Measurements from ENCODE around the gene NR4A1.

NR4A1 gene

GRCh38 chr12:52007158-52007921 lies 43.9 kb upstream of the NR4A1 start:
- Histone ChIP-seq H3K4me3 (peak overlapping the region; percentile 79 to 96 (median 92)), H3K9ac (peak overlapping the region; percentile 86 to 97 (median 93)), H3K4me2 (peak overlapping the region; percentile 92 to 99 (median 97)), H3K27me3 (peaks cover 0 to 27% (median 20%) of the 10 kb centered on the region in 11 experiments; a peak in 15 of 22 replicates), H3K27ac (peak overlapping the region; percentile 77 to 92 (median 86)), H4K20me1 (peaks cover 7 to 83% (median 48%) of the 10 kb centered on the region in 11 experiments; a peak in 19 of 22 replicates), H3K4me1 (peaks cover 71 to 80% (median 79%) of the 10 kb centered on the region in 10 experiments), H3K36me3 (peaks cover 18 to 38% (median 22%) of the 10 kb centered on the region in 11 experiments), H3K9me3 (replicated peaks in 1 of 11) (no peaks in the 10 kb centered on the region)
- no peak for TF ChIP-seq Cebpa-rat (IDR thresholded peaks at IDR 0.05)

- peak overlapping the region; percentile 92 to 99 (median 97) for H3K4me2 ChIP-seq
- H3K9ac ChIP-seq: peak overlapping the region; percentile 86 to 97 (median 93)
- peaks cover 64 to 73% (median 72%) of the 10 kb centered on the region in 10 experiments for H3K4me1 ChIP-seq
- peak overlapping the region; percentile 79 to 96 (median 92) for H3K4me3 ChIP-seq
- H3K27ac ChIP-seq: peak overlapping the region; percentile 77 to 92 (median 86)
- H3K9me3 ChIP-seq (replicated peaks in 1 of 11): no peaks in the 10 kb centered on the region
- no peak for TF ChIP-seq Cebpa-rat (IDR thresholded peaks at IDR 0.05)
- H4K20me1 ChIP-seq: peaks cover 7 to 80% (median 47%) of the 10 kb centered on the region in 11 experiments; a peak in 19 of 22 replicates
- peaks cover 0 to 27% (median 20%) of the 10 kb centered on the region in 11 experiments; a peak in 15 of 22 replicates for H3K27me3 ChIP-seq
- H3K36me3 ChIP-seq: peaks cover 24 to 45% (median 28%) of the 10 kb centered on the region in 11 experiments
Observed at GRCh38 chr12:52007982-52008510, 43.2 kb upstream of the NR4A1 start.

- Histone ChIP-seq H3K9me3 (replicated peaks in 1 of 11) (no peaks in the 10 kb centered on the region), H3K27ac (peak overlapping the region; percentile 21 to 62 (median 42); a peak in 17 of 22 replicates), H3K27me3 (peaks cover 0 to 24% (median 20%) of the 10 kb centered on the region in 11 experiments; a peak in 15 of 22 replicates), H3K4me2 (peak overlapping the region; percentile 92 to 99 (median 97)), H3K36me3 (peaks cover 33 to 56% (median 39%) of the 10 kb centered on the region in 11 experiments), H3K9ac (peak overlapping the region; percentile 17 to 97 (median 92); a peak in 21 of 22 replicates), H3K4me1 (peaks cover 52 to 62% (median 60%) of the 10 kb centered on the region in 10 experiments), H3K4me3 (peak overlapping the region in 9 of 10 experiments; percentile 79 to 96 (median 93); a peak in 18 of 20 replicates), H4K20me1 (peaks cover 7 to 79% (median 40%) of the 10 kb centered on the region in 11 experiments; a peak in 19 of 22 replicates)
- TF ChIP-seq Cebpa-rat (IDR thresholded peaks at IDR 0.05): no peak
Observed at GRCh38 chr12:52009081-52009751, 42.0 kb upstream of the NR4A1 start.

GRCh38 chr12:52010152-52010622 lies 41.1 kb upstream of the NR4A1 start:
- Histone ChIP-seq H3K27ac (peak overlapping the region; percentile 0 to 62 (median 41); a peak in 14 of 22 replicates), H3K4me1 (peaks cover 42 to 54% (median 52%) of the 10 kb centered on the region in 10 experiments), H3K4me3 (peak overlapping the region in 9 of 10 experiments; percentile 79 to 96 (median 93); a peak in 13 of 20 replicates), H3K27me3 (peaks cover 0 to 19% (median 12%) of the 10 kb centered on the region in 11 experiments; a peak in 15 of 22 replicates), H3K4me2 (peak overlapping the region; percentile 92 to 99 (median 97)), H3K9ac (peak overlapping the region; percentile 17 to 97 (median 92); a peak in 19 of 22 replicates), H4K20me1 (peaks cover 7 to 80% (median 41%) of the 10 kb centered on the region in 11 experiments; a peak in 19 of 22 replicates), H3K36me3 (peaks cover 37 to 64% (median 44%) of the 10 kb centered on the region in 11 experiments), H3K9me3 (replicated peaks in 1 of 11) (no peaks in the 10 kb centered on the region)
- TF ChIP-seq Cebpa-rat (IDR thresholded peaks at IDR 0.05): no peak

GRCh38 chr12:52010692-52011601 lies 40.3 kb upstream of the NR4A1 start:
- no peak for TF ChIP-seq Cebpa-rat (IDR thresholded peaks at IDR 0.05)

GRCh38 chr12:52011602-52012214 lies 39.5 kb upstream of the NR4A1 start:
- Histone ChIP-seq H3K9ac (peak overlapping the region in 2 of 11 experiments; percentile 51 to 68; a peak in 2 of 22 replicates), H3K4me2 (peak overlapping the region in 1 of 11 experiments; percentile 92; a peak in 1 of 22 replicates), H3K9me3 (replicated peaks in 1 of 11) (no peaks in the 10 kb centered on the region), H3K27me3 (peaks cover 0 to 5% (median 0%) of the 10 kb centered on the region in 11 experiments; a peak in 5 of 22 replicates), H3K36me3 (peaks cover 37 to 74% (median 51%) of the 10 kb centered on the region in 11 experiments), H3K27ac (no peak overlapping the region), H4K20me1 (peaks cover 7 to 92% (median 38%) of the 10 kb centered on the region in 11 experiments; a peak in 18 of 22 replicates), H3K4me1 (peaks cover 30 to 56% (median 53%) of the 10 kb centered on the region in 10 experiments), H3K4me3 (no peak overlapping the region)
- TF ChIP-seq Cebpa-rat (IDR thresholded peaks at IDR 0.05): no peak

More at GRCh38 chr12:52010692-52011601, 40.3 kb upstream of the NR4A1 start:
- Histone ChIP-seq H3K27me3 (peaks cover 0 to 11% (median 6%) of the 10 kb centered on the region in 11 experiments; a peak in 15 of 22 replicates), H3K9ac (peak overlapping the region in 8 of 11 experiments; percentile 51 to 93 (median 90); a peak in 11 of 22 replicates), H3K4me1 (peaks cover 34 to 54% (median 52%) of the 10 kb centered on the region in 10 experiments), H3K9me3 (replicated peaks in 1 of 11) (no peaks in the 10 kb centered on the region), H3K4me3 (peak overlapping the region in 2 of 10 experiments; percentile 93 to 95; a peak in 1 of 20 replicates), H4K20me1 (peaks cover 7 to 85% (median 42%) of the 10 kb centered on the region in 11 experiments; a peak in 18 of 22 replicates), H3K4me2 (peak overlapping the region; percentile 92 to 99 (median 97)), H3K36me3 (peaks cover 37 to 72% (median 51%) of the 10 kb centered on the region in 11 experiments), H3K27ac (peak overlapping the region in 7 of 11 experiments; percentile 11 to 62 (median 41); a peak in 9 of 22 replicates)
